HepG2 (cell line): ENCODE measurements around the gene PPFIA3. TPM values are rescaled to one million over a fixed set of nuclear protein-coding genes. Genes with fewer than 3 reads are reported as not detected.
A peak's percentile ranks its signal among the peaks of the same experiment; 100 is the strongest.

Experiments
- CBFB ChIP-seq: sonication (generic); formaldehyde crosslinking; IDR thresholded peaks from 2 replicates; pipeline ENCODE4 v1.4.0; 2020; ENCODE audit warnings: missing genetic modification reagents
- CTCF ChIP-seq: sonication (generic); formaldehyde crosslinking; IDR thresholded peaks from 2 replicates; pipeline ENCODE4 v1.5.0; 2020; ENCODE audit warnings: mild to moderate bottlenecking, missing genetic modification reagents, moderate library complexity
- ERF ChIP-seq: IDR thresholded peaks from 2 replicates; pipeline ENCODE4 v1.6.1; 2018; ENCODE audit warnings: missing biosample characterization, missing genetic modification reagents
- IRF2 ChIP-seq: IDR thresholded peaks from 2 replicates; pipeline ENCODE4 v1.6.1; 2018; ENCODE audit warnings: missing genetic modification reagents, missing compliant biosample characterization
- MEIS2 ChIP-seq: sonication (generic); formaldehyde crosslinking; IDR thresholded peaks from 2 replicates; pipeline ENCODE4 v1.9.0; 2021; ENCODE audit warnings: mild to moderate bottlenecking, missing genetic modification reagents
- UBTF ChIP-seq: sonication (generic); formaldehyde crosslinking; IDR thresholded peaks from 2 replicates; pipeline ENCODE4 v1.4.0; 2020; ENCODE audit warnings: mild to moderate bottlenecking, missing genetic modification reagents
- YEATS4 ChIP-seq: sonication (generic); formaldehyde crosslinking; IDR thresholded peaks from 2 replicates; pipeline ENCODE4 v1.4.0; 2020; ENCODE audit warnings: missing genetic modification reagents, borderline replicate concordance
- ZBTB49 ChIP-seq: sonication (generic); formaldehyde crosslinking; IDR thresholded peaks from 2 replicates; pipeline ENCODE4 v1.4.0; 2020; ENCODE audit warnings: missing genetic modification reagents, borderline replicate concordance
- ZFP91 ChIP-seq: sonication (generic); formaldehyde crosslinking; IDR thresholded peaks from 2 replicates; pipeline ENCODE4 v1.9.0; 2022; ENCODE audit warnings: missing genetic modification reagents, mild to moderate bottlenecking, borderline replicate concordance
- ZNF205 ChIP-seq: IDR thresholded peaks from 2 replicates; pipeline ENCODE4 v1.6.1; 2018; ENCODE audit warnings: missing biosample characterization, missing genetic modification reagents
- ZNF510 ChIP-seq: sonication (generic); formaldehyde crosslinking; IDR thresholded peaks from 2 replicates; pipeline ENCODE4 v1.4.0; 2020; ENCODE audit warnings: low read depth, mild to moderate bottlenecking, missing genetic modification reagents
- ZNF878 ChIP-seq: sonication (generic); formaldehyde crosslinking; IDR thresholded peaks from 2 replicates; pipeline ENCODE4 v1.8.1; 2023; ENCODE audit warnings: mild to moderate bottlenecking, missing genetic modification reagents, moderate library complexity
- polyA plus RNA-seq, 8 experiments: library from polyadenylated mRNA; depleted of rRNA in 3 of 8; stranded (reverse) in 7 of 8; unstranded in 1 of 8; fragments of >200 nt; fragmentation: Illumina TruSeq in 4 of 8; extraction: Trizol in 4 of 8; gene quantifications; 2 replicates each; pipeline versions ENCODE4 v1.2.1 to v1.2.3, GENCODE V29; 2011 to 2016; ENCODE audit warnings: low read depth in 4 of 8, missing spikeins in 1 of 8, mixed read lengths in 1 of 8; ENCODE audit not compliant: insufficient read depth in 1 of 8
- total RNA-seq, 5 experiments: library from RNA; depleted of rRNA; stranded (reverse); fragments of >200 nt; fragmentation: Illumina TruSeq; extraction: Trizol; gene quantifications; 2 replicates each; pipeline ENCODE4 v1.2.3, GENCODE V29; 2016; ENCODE audit warnings: low read depth in 1 of 5
- TF ChIP-seq, protein P1 (sequence below): IDR thresholded peaks from 2 replicates; pipeline ENCODE4 v1.6.1; 2016; ENCODE audit warnings: missing biosample characterization, missing genetic modification reagents, low read depth

The PPFIA3 gene
- total and polyA plus RNA-seq, 2 of the 13 experiments (the other 11 are each of a cell fraction or from before 2014, with no cell fraction given) = 6.7 to 8.6 TPM

DNA sequence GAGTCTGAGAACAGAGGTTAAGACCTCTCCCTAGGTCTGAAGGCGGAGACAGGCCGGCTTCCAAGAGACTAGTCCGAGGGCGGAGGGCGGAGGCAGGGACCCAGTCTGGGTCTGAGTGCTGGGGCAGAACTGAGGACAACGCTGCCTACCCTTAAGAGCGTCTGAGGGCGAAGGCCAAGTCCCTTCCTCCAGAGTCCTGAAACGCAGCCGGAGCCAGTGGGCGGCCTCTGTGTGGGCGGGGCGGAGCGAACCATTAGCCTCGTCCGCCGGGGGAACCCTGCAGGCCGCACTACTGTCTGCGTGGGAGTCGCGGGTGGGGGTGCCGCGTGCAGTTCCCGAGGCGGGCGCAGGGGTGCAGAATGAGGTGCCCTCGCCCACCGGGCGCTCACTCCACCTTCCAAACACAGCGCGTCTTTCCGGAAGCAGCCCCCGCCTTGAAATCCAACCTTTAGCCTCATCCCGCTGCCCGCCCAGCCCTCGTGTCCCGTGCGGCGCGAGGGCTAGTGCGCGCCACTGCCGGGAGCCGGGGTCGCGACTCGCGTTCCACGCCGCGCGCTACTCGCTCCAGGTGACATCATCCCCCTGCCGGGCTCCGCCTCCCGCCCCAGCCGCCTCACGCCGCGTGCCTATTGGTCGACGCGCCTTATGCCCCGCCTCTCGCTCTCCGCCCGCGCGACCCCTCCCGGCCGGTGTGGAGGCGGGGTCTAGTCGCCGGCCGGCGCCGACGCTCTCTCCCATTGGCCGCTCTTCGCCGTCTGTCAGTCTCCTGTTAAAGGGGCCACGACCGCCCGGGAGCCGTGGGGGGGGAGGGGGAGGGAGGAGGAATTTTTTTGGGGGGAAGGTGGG is 556 bp upstream of the PPFIA3 start, which contains the start of gene C19orf73 (continued):
- TF ChIP-seq ZFP91 (CRISPR knock-in tag) (peak; percentile 99), CBFB (peak; percentile 60; the same call in 1 of the 2 replicates), ZNF205 (CRISPR knock-in tag) (0 out of 2 replicates have a peak, but pooled peaks have one; percentile 46), ZBTB49 (CRISPR knock-in tag) (no peak), YEATS4 (CRISPR knock-in tag) (peak; percentile 88), ZNF510 (CRISPR knock-in tag) (peak; percentile 91), MEIS2 (peak; percentile 88; the same call in 1 of the 2 replicates), UBTF (CRISPR knock-in tag) (peak; percentile 50), CTCF (CRISPR knock-in tag) (peak; percentile 40), IRF2 (CRISPR knock-in tag) (peak; percentile 42), ZNF878 (CRISPR knock-in tag) (no peak), ERF (peak; percentile 68; the same call in 1 of the 2 replicates)
- TF ChIP-seq, protein P1, sequence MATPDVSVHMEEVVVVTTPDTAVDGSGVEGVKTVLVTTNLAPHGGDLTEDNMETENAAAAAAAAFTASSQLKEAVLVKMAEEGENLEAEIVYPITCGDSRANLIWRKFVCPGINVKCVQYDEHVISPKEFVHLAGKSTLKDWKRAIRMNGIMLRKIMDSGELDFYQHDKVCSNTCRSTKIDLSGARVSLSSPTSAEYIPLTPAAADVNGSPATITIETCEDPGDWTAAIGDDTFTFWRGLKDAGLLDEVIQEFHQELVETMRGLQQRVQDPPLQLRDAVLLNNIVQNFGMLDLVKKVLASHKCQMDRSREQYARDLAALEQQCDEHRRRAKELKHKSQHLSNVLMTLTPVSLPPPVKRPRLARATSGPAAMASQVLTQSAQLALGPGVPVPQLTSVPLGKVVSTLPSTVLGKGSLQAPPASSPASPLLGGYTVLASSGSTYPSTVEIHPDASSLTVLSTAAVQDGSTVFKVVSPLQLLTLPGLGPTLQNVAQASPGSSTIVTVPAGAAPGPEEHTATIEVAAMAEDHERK = 0 out of 2 replicates have a peak, but pooled peaks have one; percentile 19
